KG1 (cell line): Measurements from ENCODE around the gene TLX2.

Experiments used
- DNase-seq: peaks from one replicate; lab custom pipeline; 2025; lab: John Stamatoyannopoulos, UW

Gene TLX2

DNA sequence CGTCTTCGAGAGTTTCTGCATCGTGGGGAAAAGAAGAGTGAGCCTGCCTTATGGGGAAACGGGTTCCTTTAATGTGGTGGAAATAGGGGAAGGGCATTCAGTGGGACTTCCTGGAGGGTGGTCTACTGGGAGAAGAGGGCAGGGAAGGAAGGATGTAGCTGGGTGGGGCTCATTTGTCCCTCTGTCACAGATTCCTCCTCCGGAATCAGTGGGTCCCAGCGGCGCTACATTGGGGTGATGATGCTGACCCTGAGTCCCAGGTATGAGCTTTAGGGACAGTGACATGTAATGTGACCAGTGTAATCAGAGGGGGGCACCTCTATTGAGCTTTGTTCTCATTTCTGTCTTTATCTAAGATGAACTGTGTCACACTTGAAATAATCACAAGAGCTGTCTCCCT is 17.4 kb downstream of the TLX2 start:
- no peak for DNase-seq

DNA sequence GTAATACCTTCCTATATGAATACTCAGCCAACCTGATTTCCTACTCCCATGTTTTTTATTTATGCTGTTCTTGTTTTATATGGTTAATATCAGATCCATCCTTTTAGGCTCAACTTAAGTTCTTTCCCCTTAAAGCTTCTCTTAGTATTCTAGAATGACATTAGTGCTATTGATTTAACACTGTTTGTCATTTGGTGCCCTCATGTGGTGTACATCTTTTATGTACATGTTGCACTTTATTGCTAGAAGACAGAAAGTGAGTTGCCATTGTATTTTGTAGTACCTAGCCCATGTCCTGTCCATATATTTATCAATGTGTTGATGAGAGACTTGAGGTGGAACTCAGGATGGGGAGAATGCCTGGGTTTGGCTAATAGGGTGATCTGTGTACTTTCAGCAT is 18.0 kb downstream of the TLX2 start:
- DNase-seq = no peak

DNA sequence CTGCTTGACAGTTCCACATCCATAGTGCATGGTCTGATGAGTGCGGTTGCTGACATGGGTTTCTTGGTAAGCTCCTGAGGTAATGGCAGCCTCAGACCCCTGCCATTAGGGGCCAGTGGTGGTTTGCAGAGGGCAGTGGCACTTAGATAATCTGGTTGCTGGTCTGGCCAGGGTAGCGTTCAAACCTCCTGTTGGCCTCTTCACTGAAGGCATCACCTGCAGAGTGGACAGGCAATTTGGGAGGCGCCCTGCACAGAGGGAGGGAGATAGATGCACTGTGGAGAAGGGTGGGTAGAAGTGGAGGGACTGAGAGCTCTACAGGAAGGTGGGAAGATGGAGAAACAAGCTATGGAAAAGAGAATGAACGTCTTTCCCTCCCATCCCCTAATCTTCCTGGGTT is 19.2 kb downstream of the TLX2 start:
- DNase-seq = no peak

DNA sequence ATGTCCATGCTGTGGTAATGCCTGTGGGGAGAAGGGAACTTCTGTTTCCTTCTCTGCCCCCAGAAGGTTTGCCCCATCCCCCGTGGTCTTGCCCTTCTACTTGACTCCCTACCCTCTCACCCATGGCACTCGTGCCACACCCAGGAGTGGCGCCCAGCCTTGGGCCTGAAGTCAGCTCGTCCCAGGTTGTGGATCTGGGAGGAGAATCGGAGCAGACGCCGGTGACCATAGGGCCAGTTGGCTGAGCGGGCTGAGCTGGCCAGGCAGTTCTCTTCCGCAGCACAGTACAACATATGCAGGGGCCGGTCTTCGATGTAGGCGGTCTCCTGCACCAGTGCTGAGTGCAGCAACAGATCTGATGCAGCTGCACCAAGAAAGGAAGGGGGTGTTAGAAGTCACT is 20.2 kb downstream of the TLX2 start:
- DNase-seq = no peak

DNA sequence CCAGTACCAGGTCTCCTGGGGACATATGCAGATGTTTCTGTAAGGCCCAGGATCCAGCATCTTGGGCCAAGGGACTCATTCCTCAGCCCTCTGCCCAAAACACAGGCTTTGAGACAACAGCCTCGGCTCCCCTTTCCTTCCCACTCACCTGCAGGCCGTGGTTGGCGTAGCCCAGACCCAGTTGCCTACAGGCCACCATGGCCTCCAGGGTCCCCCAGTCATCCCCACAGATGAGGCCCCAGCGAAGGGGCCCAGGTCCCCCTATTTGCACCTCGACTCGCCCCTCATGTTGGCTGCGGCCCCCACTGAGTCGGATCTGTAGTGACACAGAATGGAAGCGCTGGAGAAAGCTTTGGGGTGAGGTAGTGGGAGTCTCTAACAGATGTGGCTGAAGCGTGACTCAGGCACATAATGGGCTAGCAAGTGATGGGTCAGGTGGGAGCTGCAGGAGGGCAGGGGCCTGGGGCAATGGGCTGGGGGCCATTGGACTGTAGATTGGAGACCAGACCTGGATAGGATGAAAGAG is 21.3 kb downstream of the TLX2 start:
- no peak for DNase-seq

DNA sequence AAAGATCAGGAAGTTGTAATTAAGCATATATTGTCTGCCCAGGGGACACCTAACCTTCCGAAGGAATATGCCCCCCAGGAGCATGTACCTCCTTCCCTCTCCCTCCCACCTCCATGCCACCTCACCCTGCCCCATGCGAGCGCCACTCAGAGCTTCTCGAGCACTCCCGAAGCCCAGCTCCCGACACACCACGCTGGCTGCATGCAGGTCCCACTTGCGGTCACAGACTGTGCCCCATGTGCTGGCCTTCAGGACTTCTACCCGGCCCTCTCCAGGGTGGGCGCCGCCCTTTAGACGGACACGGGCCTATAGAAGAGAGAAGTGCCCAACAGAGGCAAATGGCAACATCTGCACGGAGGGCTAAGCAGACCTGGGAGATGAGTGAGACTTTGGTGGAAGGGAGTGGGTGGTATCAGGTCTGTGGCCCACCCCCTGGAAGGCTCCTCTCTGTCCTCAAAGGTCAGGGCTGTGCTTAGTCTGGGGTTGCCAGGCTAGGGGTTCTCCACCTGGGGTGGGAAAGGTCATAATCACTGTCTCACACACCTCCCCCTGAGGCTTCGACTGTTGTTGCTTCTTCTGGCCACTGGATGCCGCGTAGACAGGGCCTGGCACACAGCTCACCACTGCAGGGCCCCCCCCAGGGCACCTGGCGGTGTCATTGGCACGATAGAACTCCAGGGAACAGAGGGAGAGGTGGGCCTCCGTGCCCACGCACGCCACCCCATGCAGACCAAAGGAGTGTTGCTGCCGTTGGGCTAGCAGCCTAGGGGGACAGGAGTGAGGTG is 22.1 kb downstream of the TLX2 start:
- no peak for DNase-seq

DNA sequence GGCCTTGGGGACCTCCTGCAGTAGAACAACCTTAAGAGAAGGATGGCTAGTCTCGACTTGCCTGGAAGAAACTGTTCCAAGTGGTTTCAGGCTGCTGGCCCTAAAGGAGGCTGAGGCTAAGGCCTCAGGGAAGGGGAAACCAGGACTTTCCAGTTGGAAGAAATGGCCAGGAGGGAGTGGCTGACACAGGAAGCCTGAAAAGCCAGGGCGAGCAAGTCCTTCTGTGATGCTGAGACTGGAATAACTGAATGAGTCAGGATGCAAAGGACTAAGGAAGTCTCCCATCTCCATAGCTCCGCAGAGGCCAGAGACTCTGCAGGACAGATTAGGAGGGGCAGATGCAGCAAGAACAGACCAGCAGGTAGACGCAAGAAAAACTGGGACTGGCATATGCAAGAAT is 22.9 kb downstream of the TLX2 start:
- DNase-seq = no peak

DNA sequence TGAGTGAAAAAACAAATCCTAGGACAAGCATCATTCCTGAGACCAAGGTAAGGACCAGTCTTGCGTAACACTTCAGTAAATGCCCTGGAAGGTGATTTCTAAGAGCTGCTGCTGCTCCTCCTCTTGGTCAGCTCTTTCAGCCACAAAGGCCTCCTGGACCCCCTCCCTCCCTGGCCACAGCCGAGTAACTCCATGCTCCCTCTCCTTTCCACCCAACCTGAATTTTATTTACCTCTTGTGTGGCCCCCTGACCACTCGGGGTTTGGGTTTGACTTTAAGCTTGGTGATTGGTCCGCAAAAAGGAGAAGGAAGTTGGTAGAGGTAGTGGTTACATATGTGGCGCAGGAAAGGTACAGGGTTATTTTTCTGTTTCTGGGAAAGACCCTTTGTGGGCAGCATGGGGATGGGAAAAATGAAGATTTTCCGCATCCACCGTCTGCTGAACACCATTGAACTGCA is 24.7 kb downstream of the TLX2 start:
- DNase-seq = peak; percentile 71

DNA sequence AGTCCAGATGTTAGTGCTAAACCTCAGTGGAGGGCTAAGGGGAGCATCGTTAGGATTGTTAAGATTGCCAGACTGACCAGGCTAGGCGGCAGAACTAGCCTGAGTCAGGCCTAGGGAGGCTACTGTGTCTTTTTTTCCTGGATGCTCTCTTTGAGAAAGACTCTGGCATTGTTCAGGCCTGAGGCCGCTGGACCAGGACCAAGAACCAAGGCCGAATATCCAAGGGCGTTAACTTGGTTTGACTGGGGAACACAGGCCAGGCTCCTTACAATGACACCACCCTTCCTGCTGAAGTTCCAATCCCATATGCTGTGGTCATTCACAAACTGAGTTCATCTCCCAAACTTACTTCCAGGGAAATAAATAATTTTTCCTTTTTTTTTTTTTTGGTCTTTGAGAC is 26.0 kb downstream of the TLX2 start:
- DNase-seq = no peak

DNA sequence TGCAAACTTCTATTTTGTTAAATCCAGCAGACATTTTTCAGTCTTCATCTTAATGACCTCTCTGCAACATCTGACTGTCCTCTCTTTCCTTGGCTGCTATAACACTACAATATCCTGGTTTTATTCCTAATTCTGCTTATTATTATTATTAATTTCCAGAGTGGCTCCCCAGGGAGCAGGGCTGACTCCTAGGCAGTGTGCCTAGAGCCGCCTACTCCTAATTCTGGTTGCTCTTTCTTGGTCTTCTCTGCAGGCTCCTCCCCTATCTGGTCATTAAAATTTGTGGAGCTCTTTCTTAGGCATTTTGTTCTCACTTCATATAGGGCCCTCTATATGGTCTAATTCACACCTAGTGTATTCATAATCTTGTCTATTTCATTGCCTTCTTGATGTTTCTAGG is 28.7 kb downstream of the TLX2 start:
- DNase-seq = no peak

DNA sequence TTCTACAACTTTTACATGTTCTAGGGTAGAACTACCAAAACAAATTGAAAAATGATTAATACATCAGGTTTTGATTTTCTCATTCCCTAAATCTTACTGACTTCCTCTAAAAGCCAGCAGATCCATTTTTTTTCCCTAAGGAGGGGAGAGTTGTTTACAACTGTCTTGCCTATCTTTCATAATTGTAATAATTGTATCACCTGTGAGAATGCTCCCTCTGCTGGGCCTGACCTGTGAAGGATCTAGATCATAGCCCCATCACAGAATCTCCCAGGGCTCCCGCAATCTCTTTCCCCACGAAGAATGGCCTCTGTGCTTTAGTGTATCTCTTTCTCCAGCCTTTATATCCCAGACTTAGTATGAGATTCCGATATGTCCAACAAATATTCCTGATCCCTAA is 30.4 kb downstream of the TLX2 start:
- DNase-seq = no peak

DNA sequence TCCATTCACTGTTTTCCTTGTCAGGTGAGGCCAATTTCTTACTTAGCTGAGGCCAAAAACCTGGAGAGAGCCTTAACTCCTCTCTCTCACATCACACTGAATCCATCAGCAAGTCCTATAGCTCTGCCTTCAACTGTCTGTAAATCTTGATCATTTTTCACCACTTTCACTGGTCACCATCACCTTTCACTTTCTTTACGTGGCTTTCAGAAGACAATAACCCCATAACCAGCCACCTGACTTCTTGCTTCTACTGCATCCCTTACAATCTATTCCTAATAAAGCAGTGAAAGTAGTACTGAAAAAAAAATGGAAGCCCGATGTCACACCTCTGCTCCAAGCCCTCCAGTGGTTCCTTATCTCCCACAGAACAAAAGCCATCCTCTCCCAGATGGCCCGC is 31.8 kb downstream of the TLX2 start:
- DNase-seq = no peak

DNA sequence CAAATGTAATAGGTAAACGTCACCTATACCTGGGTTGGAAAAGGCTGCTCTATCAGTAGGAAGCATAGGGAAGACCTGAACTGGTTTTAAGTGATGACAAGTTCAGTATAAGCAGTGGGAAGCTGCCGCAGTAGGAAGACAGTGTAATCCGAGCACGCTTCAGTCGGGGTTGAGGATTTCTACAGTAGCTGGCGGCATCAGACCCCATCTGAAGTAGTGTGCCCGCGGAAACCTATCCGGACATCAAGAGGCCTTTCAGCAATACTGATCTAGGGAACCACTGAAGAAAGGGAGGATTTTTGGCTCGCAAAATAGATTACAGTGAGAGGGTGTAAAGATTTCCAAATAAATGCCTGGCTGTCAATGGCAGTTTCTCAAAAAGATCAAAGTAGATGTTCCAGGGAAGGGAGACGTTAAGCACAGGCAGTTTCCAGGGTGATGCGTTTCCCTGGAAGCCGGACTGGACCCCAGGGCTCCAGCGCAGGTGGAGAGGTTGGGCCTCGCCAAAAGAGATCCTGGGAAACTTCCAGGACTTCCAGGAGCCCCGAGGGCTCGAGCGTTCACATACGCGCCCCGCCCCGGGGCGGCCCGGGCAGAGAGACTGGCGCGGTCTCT is 34.1 kb downstream of the TLX2 start:
- DNase-seq = no peak

DNA sequence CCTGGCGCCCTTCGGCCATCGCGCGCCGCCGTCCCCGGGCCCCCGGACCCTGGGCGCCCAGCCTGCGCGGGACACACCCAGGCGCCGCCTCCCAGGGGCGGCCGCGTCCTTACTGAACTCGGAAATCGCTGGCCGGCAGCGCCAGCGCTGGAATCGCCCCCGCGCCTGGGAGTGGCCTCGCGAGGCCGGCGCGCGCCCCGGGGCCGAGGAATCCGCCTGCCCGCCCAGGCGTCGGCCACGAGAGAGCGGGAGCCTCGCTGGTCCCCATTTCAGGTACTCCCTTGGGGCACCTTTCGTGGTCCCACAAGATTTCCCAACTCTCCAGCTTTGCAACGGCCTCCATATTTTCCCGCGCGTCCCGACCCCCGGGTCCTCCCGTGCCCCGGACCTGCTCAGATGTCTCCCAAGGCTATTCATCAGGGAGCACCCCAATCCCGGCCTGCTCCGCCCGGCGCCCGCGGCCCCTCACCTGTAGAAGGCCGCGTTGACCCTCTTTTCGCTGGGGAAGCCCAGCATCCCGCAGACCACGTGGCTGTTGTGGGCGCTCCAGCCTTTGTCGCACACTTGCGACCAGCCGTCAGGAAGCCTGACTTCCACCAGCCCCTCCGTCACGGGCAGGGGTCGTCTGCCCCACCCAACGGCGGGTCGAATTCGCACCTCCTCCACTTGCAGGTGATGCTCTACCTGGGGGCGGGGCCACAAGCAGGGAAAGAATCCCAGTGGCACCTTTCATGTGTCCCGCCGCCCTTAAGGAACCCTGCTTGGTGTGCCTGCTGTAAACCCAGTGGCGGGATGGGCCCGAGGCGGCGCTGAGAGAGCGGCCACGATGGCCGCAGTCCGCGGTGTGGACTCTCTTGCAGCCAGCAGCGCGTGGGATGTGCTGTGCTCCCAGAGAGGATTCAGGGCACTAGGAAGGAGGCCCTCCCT is 34.9 kb downstream of the TLX2 start:
- DNase-seq = no peak

DNA sequence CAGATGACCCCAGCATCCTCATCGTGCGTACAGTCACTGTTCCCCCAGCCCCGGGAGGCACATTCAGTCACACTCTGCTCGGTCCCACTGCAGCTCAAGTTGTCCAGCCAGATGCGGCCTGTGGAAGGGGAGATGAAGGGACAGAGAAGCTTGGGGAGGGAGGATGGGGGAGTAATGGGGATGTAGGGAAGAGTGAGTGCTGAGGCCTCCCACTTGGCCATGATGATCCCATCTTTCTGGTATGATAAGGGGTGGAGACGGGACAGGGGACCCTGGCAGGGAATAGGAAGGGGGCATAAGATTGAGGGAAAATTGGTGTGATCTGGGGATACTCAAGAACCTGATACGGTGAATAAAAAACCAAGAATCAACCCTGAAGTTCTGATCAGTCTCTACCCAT is 36.0 kb downstream of the TLX2 start:
- DNase-seq = no peak

DNA sequence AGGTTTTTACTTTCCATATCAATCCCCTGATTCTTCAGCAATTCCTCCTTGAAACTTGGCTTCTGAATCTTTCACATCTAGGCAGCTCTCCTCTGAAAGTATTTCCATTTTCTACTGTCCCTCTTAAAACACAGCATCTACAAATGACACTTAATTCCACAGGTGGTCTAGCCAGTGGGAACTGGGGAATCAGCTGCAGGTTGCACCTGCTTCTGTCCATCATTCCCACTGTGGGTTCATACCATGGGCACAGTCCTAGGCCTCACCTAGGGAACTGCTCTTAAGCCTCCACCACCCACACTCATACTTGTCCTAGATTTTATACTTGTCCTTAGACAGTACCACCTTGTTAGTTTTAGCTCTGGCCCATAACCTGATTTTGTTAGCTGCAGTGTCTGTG is 37.3 kb downstream of the TLX2 start:
- no peak for DNase-seq

DNA sequence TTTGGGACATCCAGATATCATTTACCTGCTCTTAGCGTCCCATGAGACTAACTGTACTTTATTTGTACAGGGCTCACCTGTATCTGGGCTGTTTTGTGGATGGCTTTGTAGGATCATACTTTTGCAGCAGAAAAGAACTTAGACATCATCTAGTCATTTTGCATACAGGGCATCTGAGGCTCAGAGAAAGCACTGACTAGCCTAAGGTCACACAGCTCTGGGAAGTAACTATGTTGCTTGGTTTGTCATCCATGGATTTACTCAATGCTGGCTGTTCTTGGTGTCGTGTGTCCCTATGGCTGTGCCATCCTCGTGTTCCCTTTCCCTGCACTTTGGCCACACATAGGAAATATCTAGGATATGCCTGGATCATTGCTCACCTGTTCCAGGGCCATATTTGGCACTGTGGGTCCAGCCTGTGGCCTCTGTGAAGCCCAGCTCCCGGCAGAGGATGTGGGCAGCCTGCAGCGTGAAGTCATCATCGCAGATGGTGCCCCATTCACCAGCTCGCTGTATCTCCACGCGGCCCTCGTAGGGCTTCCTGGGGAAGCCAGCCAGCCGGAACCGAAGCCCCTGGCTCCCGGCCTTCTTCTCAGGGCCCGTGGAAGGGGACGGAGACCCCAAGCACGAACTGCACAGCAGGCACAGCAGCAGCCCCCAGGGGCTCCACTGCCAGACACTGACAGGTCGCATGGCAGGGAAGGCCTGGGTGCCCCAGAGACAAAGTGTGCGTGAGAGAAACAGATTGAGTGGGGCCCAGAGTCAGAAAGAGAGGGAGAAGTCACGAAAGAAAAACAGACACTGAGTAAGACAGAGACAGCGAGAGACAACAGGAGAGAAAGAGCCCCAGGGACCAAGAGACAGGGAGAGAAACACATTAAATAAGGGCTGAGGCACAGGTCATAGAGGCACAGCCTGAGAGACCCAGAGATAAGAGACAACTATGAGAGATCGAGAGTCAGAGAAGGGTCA is 38.0 kb downstream of the TLX2 start:
- DNase-seq = no peak

DNA sequence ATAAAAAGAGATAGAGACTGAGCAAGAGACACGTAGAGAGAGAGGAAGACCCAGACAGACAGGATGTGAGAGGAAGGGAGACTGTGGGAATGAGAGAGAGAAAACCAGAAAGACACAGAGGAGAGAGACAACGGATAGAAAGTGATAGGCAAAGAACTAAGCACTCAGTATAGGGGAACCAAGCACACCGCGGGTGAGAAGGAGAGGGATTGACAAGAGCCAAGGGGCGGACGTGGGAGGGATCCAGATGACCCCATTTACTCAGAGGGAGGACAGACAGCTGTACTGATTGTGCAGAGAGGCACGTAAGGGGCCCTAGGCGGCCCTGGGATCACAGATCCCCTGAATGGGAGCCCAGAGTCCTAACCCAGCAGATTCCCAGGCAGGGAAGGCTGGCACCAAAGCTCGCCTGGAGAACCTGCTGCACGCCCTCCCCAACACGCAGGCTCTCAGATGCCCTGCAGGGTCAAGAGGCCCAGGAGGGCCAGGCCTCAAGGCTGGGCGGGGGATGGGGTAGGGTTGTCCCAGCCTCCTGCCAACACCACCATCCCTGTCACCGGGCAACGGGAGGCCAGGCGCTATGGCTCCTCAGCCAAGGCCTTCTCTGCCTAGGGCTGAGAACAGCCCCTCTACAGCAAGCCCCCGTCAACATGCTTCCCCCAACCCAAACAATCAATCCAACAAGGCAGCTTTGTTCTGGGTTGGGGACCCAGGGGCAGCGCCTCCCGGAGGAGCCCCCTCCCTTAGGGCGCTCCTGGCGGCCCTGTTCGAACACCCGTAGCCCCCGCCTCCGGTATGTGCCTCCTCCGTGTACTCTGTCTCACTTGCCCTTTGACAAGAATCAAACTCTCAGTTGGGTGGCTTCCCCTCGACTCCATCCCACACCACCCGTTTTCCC is 38.9 kb downstream of the TLX2 start:
- no peak for DNase-seq

DNA sequence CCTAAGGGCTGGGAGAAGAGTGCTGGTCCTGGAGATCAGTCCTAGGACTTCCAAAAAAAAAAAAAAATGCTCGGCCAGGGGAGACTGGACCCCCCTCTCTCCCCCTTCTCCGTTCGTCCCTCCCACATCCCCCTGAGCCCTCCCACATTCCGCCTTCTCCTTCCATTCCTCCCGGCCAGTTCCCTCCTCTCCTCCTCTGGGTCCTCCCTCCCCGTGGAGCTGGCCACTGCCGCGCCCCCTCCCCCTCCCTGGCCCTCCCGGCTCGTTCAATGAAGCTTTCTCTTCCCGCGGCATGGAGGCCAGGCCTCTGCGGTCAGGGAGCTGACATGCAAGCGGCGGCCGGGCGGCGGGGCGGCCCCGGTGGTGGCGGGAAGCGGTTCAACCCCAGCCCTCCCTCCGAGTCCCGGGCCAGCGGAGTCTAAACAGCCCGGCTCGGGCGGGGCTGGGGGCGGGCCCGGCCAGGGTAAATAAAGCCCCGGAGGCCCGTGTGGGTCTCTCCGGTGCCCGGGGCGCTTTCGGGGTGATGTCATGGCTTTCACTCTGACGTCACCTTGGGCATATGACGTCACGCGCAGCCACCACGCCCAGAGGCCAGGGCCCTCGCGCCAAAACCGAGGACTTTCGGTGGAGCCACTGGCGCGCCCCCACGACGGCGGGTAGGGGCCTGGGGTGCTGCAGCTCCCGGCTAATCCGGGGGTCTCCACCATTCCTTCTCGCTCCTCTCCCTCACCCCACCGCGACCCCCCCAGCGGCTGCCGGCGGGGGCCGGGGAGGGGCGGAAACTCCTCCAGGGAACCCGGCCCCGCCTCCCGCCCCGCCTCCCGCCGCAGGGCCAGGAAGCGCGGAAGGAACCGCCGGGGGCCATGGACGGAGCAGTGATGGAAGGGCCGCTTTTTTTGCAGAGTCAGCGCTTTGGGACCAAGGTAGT is 39.9 kb downstream of the TLX2 start, which contains the start of the genes DOK1 and LOXL3:
Gene DOK1, plus strand, starts transcription at position 829 of the 928 bp plus-strand sequence. Its CDS starts 35 bp downstream, at position 864.
Gene LOXL3, minus strand, starts transcription at position 51 of the 928 bp plus-strand sequence. CDS start 1,308 bp downstream, outside the sequence.
- no peak for DNase-seq
